Measurements from ENCODE around the gene PCNX2. TPM values are rescaled to one million over a fixed set of nuclear protein-coding genes. Genes with fewer than 3 reads are reported as not detected.

Gene PCNX2
- total RNA-seq, 1 experiment from 2014 or later, result 96.2 TPM

GRCh38 chr1:232987774-232988140 lies 307.8 kb downstream of the PCNX2 start:
- no peak overlapping the region for H3K4me2 ChIP-seq (ENCODE audit: low read depth, low read length, poor library complexity, severe bottlenecking)
- no peak for DNase-seq
- no peak overlapping the region for H3K27ac ChIP-seq (ENCODE audit: low read length)
- no peak overlapping the region for H3K4me3 ChIP-seq (ENCODE audit: low read length)
- H3K27me3 ChIP-seq (ENCODE audit: low read length), result no peaks in the 10 kb centered on the region
- no peaks in the 10 kb centered on the region for H3K9me2 ChIP-seq (replicated peaks; ENCODE audit: insufficient read depth, low read length)
- no peaks in the 10 kb centered on the region for H3K79me2 ChIP-seq (ENCODE audit: low read length)
- no peak overlapping the region for H2AFZ ChIP-seq (ENCODE audit: low read length)
- H3K9me3 ChIP-seq (ENCODE audit: low read length), result no peaks in the 10 kb centered on the region
- no peaks in the 10 kb centered on the region for H4K20me1 ChIP-seq (ENCODE audit: insufficient read depth, low read depth, low read length)
- no peak overlapping the region for H3K9ac ChIP-seq (ENCODE audit: low read length)
- H3K4me1 ChIP-seq (ENCODE audit: low read length), result no peaks in the 10 kb centered on the region
- H3K36me3 ChIP-seq (ENCODE audit: insufficient read depth, low read length), result no peaks in the 10 kb centered on the region

GRCh38 chr1:232987046-232987773 lies 308.3 kb downstream of the PCNX2 start:
- H4K20me1 ChIP-seq (ENCODE audit: insufficient read depth, low read depth, low read length), result no peaks in the 10 kb centered on the region
- H3K4me2 ChIP-seq (ENCODE audit: low read depth, low read length, poor library complexity, severe bottlenecking), result no peak overlapping the region
- no peaks in the 10 kb centered on the region for H3K27me3 ChIP-seq (ENCODE audit: low read length)
- no peak for DNase-seq
- no peak overlapping the region for H3K27ac ChIP-seq (ENCODE audit: low read length)
- H3K9me2 ChIP-seq (replicated peaks; ENCODE audit: insufficient read depth, low read length), result no peaks in the 10 kb centered on the region
- no peaks in the 10 kb centered on the region for H3K4me1 ChIP-seq (ENCODE audit: low read length)
- H3K9me3 ChIP-seq (ENCODE audit: low read length), result no peaks in the 10 kb centered on the region
- no peak overlapping the region for H3K4me3 ChIP-seq (ENCODE audit: low read length)
- H2AFZ ChIP-seq (ENCODE audit: low read length), result no peak overlapping the region
- no peaks in the 10 kb centered on the region for H3K79me2 ChIP-seq (ENCODE audit: low read length)
- H3K36me3 ChIP-seq (ENCODE audit: insufficient read depth, low read length), result no peaks in the 10 kb centered on the region
- H3K9ac ChIP-seq (ENCODE audit: low read length), result no peak overlapping the region

GRCh38 chr1:232986527-232986922 lies 309.0 kb downstream of the PCNX2 start:
- DNase-seq, result no peak
- Histone ChIP-seq H3K9me2 (replicated peaks; ENCODE audit: insufficient read depth, low read length) (no peaks in the 10 kb centered on the region), H3K4me3 (ENCODE audit: low read length) (no peak overlapping the region), H3K9me3 (ENCODE audit: low read length) (no peaks in the 10 kb centered on the region), H4K20me1 (ENCODE audit: insufficient read depth, low read depth, low read length) (no peaks in the 10 kb centered on the region), H3K9ac (ENCODE audit: low read length) (no peak overlapping the region), H3K27ac (ENCODE audit: low read length) (no peak overlapping the region), H3K4me2 (ENCODE audit: low read depth, low read length, poor library complexity, severe bottlenecking) (no peak overlapping the region), H3K79me2 (ENCODE audit: low read length) (no peaks in the 10 kb centered on the region), H3K4me1 (ENCODE audit: low read length) (no peaks in the 10 kb centered on the region), H2AFZ (ENCODE audit: low read length) (no peak overlapping the region), H3K27me3 (ENCODE audit: low read length) (no peaks in the 10 kb centered on the region), H3K36me3 (ENCODE audit: insufficient read depth, low read length) (no peaks in the 10 kb centered on the region)

- no peak overlapping the region for H3K27ac ChIP-seq (ENCODE audit: low read length)
- H3K9ac ChIP-seq (ENCODE audit: low read length), result no peak overlapping the region
- no peak overlapping the region for H3K4me2 ChIP-seq (ENCODE audit: low read depth, low read length, poor library complexity, severe bottlenecking)
These were observed 309.5 kb downstream of the PCNX2 start for GRCh38 chr1:232985882-232986526.

GRCh38 chr1:232984577-232985425 lies 310.7 kb downstream of the PCNX2 start:
- no peaks in the 10 kb centered on the region for H3K79me2 ChIP-seq (ENCODE audit: low read length)
- H3K4me1 ChIP-seq (ENCODE audit: low read length), result no peaks in the 10 kb centered on the region
- H2AFZ ChIP-seq (ENCODE audit: low read length), result no peak overlapping the region
- H3K4me2 ChIP-seq (ENCODE audit: low read depth, low read length, poor library complexity, severe bottlenecking), result no peak overlapping the region
- no peak for DNase-seq
- no peaks in the 10 kb centered on the region for H3K27me3 ChIP-seq (ENCODE audit: low read length)
- no peak overlapping the region for H3K4me3 ChIP-seq (ENCODE audit: low read length)
- no peak overlapping the region for H3K27ac ChIP-seq (ENCODE audit: low read length)
- no peaks in the 10 kb centered on the region for H4K20me1 ChIP-seq (ENCODE audit: insufficient read depth, low read depth, low read length)
- H3K9me2 ChIP-seq (replicated peaks; ENCODE audit: insufficient read depth, low read length), result no peaks in the 10 kb centered on the region
- H3K36me3 ChIP-seq (ENCODE audit: insufficient read depth, low read length), result no peaks in the 10 kb centered on the region
- no peaks in the 10 kb centered on the region for H3K9me3 ChIP-seq (ENCODE audit: low read length)
- no peak overlapping the region for H3K9ac ChIP-seq (ENCODE audit: low read length)

More at GRCh38 chr1:232985882-232986526, 309.5 kb downstream of the PCNX2 start:
- no peaks in the 10 kb centered on the region for H3K4me1 ChIP-seq (ENCODE audit: low read length)
- no peaks in the 10 kb centered on the region for H4K20me1 ChIP-seq (ENCODE audit: insufficient read depth, low read depth, low read length)
- no peaks in the 10 kb centered on the region for H3K79me2 ChIP-seq (ENCODE audit: low read length)
- H2AFZ ChIP-seq (ENCODE audit: low read length), result no peak overlapping the region
- H3K27me3 ChIP-seq (ENCODE audit: low read length), result no peaks in the 10 kb centered on the region
- no peaks in the 10 kb centered on the region for H3K9me3 ChIP-seq (ENCODE audit: low read length)
- H3K36me3 ChIP-seq (ENCODE audit: insufficient read depth, low read length), result no peaks in the 10 kb centered on the region
- no peak for DNase-seq
- H3K9me2 ChIP-seq (replicated peaks; ENCODE audit: insufficient read depth, low read length), result no peaks in the 10 kb centered on the region
- no peak overlapping the region for H3K4me3 ChIP-seq (ENCODE audit: low read length)

GRCh38 chr1:232983817-232984567 lies 311.5 kb downstream of the PCNX2 start:
- peaks cover 6% of the 10 kb centered on the region for H3K4me1 ChIP-seq (ENCODE audit: low read length)
- H3K9ac ChIP-seq (ENCODE audit: low read length), result no peak overlapping the region
- no peak for DNase-seq
- H3K79me2 ChIP-seq (ENCODE audit: low read length), result no peaks in the 10 kb centered on the region
- no peaks in the 10 kb centered on the region for H3K27me3 ChIP-seq (ENCODE audit: low read length)
- no peaks in the 10 kb centered on the region for H3K9me3 ChIP-seq (ENCODE audit: low read length)
- H3K4me2 ChIP-seq (ENCODE audit: low read depth, low read length, poor library complexity, severe bottlenecking), result no peak overlapping the region
- H4K20me1 ChIP-seq (ENCODE audit: insufficient read depth, low read depth, low read length), result no peaks in the 10 kb centered on the region
- no peaks in the 10 kb centered on the region for H3K9me2 ChIP-seq (replicated peaks; ENCODE audit: insufficient read depth, low read length)
- H3K27ac ChIP-seq (ENCODE audit: low read length), result no peak overlapping the region
- no peaks in the 10 kb centered on the region for H3K36me3 ChIP-seq (ENCODE audit: insufficient read depth, low read length)
- H3K4me3 ChIP-seq (ENCODE audit: low read length), result no peak overlapping the region
- H2AFZ ChIP-seq (ENCODE audit: low read length), result no peak overlapping the region

GRCh38 chr1:232983375-232983774 lies 312.1 kb downstream of the PCNX2 start:
- H3K9me3 ChIP-seq (ENCODE audit: low read length), result no peaks in the 10 kb centered on the region
- H3K4me3 ChIP-seq (ENCODE audit: low read length), result no peak overlapping the region
- no peaks in the 10 kb centered on the region for H3K36me3 ChIP-seq (ENCODE audit: insufficient read depth, low read length)
- H3K4me2 ChIP-seq (ENCODE audit: low read depth, low read length, poor library complexity, severe bottlenecking), result no peak overlapping the region
- H2AFZ ChIP-seq (ENCODE audit: low read length), result no peak overlapping the region
- no peak overlapping the region for H3K9ac ChIP-seq (ENCODE audit: low read length)
- no peaks in the 10 kb centered on the region for H3K9me2 ChIP-seq (replicated peaks; ENCODE audit: insufficient read depth, low read length)
- no peak overlapping the region for H3K27ac ChIP-seq (ENCODE audit: low read length)
- DNase-seq, result no peak
- no peaks in the 10 kb centered on the region for H4K20me1 ChIP-seq (ENCODE audit: insufficient read depth, low read depth, low read length)
- no peaks in the 10 kb centered on the region for H3K27me3 ChIP-seq (ENCODE audit: low read length)
- H3K79me2 ChIP-seq (ENCODE audit: low read length), result no peaks in the 10 kb centered on the region
- peaks cover 13% of the 10 kb centered on the region for H3K4me1 ChIP-seq (ENCODE audit: low read length)

Measured in Karpas-422 (cell line).